OCI-LY7 (cell line): Measurements from ENCODE around the gene ZNF528. TPM values are rescaled to one million over a fixed set of nuclear protein-coding genes. Genes with fewer than 3 reads are reported as not detected.
A peak's percentile ranks its signal among the peaks of the same experiment; 100 is the strongest.

ENCODE experiments used
- Bru-seq: library from RNA; stranded (reverse); fragments of 400-500 nt; gene quantifications from one replicate; lab custom pipeline; 2021; lab: Mats Ljungman, UMichigan
- BruChase-seq, 2 experiments: library from RNA; stranded (reverse); fragments of 400-500 nt; gene quantifications; one replicate each; lab custom pipeline; 2021; lab: Mats Ljungman, UMichigan
- BruUV-seq: library from RNA; stranded (reverse); fragments of 400-500 nt; replicated peaks from 2 replicates; lab custom pipeline; 2021; lab: Mats Ljungman, UMichigan
- CTCF ChIA-PET: fragments of 300-600 bp; sonication (Branson Sonifier 250); formaldehyde crosslinking; loops from one replicate; lab custom pipeline; 2022; ENCODE audit warnings: antibody characterized with exemption; ENCODE audit not compliant: unreplicated experiment; lab: Charles Lee
- POLR2A ChIA-PET: fragments of 300-600 bp; sonication (Branson Sonifier 250); formaldehyde crosslinking; loops from one replicate; lab custom pipeline; 2022; ENCODE audit warnings: antibody characterized with exemption; lab: Charles Lee
- DNase-seq: peaks from one replicate; pipeline ENCODE4 v3.0.0-alpha.2; 2015; ENCODE audit warnings: low spot score
- H2AFZ ChIP-seq: fragments of 200-600 bp; sonication (generic), shearing (Covaris generic); 2 replicates; pipeline ENCODE4 v1.6.1; 2014; ENCODE audit warnings: mild to moderate bottlenecking, antibody characterized with exemption, low read length, moderate library complexity
- H3K27ac ChIP-seq: fragments of 200-600 bp; sonication (generic); 2 replicates; pipeline ENCODE4 v1.5.1; 2014; ENCODE audit warnings: mixed run types, low read depth, mild to moderate bottlenecking, moderate library complexity, low read length, inconsistent platforms; ENCODE audit not compliant: poor library complexity, severe bottlenecking
- H3K36me3 ChIP-seq: fragments of 200-600 bp; sonication (generic); 2 replicates; pipeline ENCODE4 v1.6.1; 2014; ENCODE audit warnings: mild to moderate bottlenecking, antibody characterized with exemption, low read length, moderate library complexity, mixed read lengths; ENCODE audit not compliant: insufficient read depth
- H3K4me1 ChIP-seq: fragments of 200-600 bp; sonication (generic); 2 replicates; pipeline ENCODE4 v1.5.1; 2014; ENCODE audit warnings: mild to moderate bottlenecking, low read length; ENCODE audit not compliant: insufficient read depth, poor library complexity, severe bottlenecking
- H3K4me2 ChIP-seq: fragments of 200-600 bp; sonication (generic); 2 replicates; pipeline ENCODE4 v1.6.1; 2014; ENCODE audit warnings: mild to moderate bottlenecking, low read length
- H3K4me3 ChIP-seq: fragments of 200-600 bp; sonication (generic); 2 replicates; pipeline ENCODE4 v1.5.1; 2014; ENCODE audit warnings: mild to moderate bottlenecking, low read depth, low read length; ENCODE audit not compliant: poor library complexity, severe bottlenecking
- H3K79me2 ChIP-seq: fragments of 200-600 bp; sonication (generic); 2 replicates; pipeline ENCODE4 v1.6.1; 2016; ENCODE audit warnings: low read depth, mild to moderate bottlenecking, low read length, moderate library complexity, mixed read lengths; ENCODE audit not compliant: insufficient read depth
- H3K9me2 ChIP-seq: fragments of 200-600 bp; sonication (generic); 2 replicates; pipeline ENCODE4 v1.6.1; 2016; ENCODE audit warnings: mild to moderate bottlenecking, low read length, mixed read lengths; ENCODE audit not compliant: insufficient read depth
- H3K9me3 ChIP-seq: fragments of 200-600 bp; sonication (generic); 2 replicates; pipeline ENCODE4 v1.6.1; 2014; ENCODE audit warnings: mild to moderate bottlenecking, mixed run types, low read length, mixed read lengths
- H4K20me1 ChIP-seq: fragments of 200-600 bp; sonication (generic); 2 replicates; pipeline ENCODE4 v1.6.1; 2014; ENCODE audit warnings: mild to moderate bottlenecking, antibody characterized with exemption, low read length, moderate library complexity, mixed read lengths; ENCODE audit not compliant: insufficient read depth
- EZH2phosphoT487 ChIP-seq: fragments of 200-600 bp; sonication (generic); IDR thresholded peaks from 2 replicates; pipeline ENCODE4 v1.6.1; 2018; ENCODE audit warnings: low read depth, borderline replicate concordance, mild to moderate bottlenecking, mixed run types, antibody characterized with exemption, low read length, moderate library complexity, mixed read lengths
- intact Hi-C: fragments of 100-400 bp; cut with micrococcal nuclease; formaldehyde crosslinking; loops from one replicate; pipeline ENCODE4 v1.10.0; 2022; ENCODE audit not compliant: unreplicated experiment
- long read RNA-seq: library from polyadenylated mRNA; stranded (forward); transcript quantifications from one replicate; pipeline ENCODE4 v2.0.0, GENCODE V29; 2022
- total RNA-seq, 2 experiments: library from RNA; depleted of rRNA in 1 of 2; stranded (reverse); fragments of >200 nt in 1 of 2; shearing (Covaris generic) in 1 of 2; gene quantifications; 2 replicates each; pipeline ENCODE4 v1.2.3, GENCODE V29; 2014 to 2022
- TF ChIP-seq, protein P1 (sequence below): fragments of 200-600 bp; sonication (generic); conservative IDR thresholded peaks from 2 replicates; pipeline ENCODE4 v1.5.1; 2014; ENCODE audit warnings: mild to moderate bottlenecking, antibody characterized with exemption, low read length, moderate library complexity, mixed read lengths

Gene ZNF528
- total RNA-seq (2014; rRNA removed; shearing (Covaris generic)): 0.57 TPM in 1 of 2 replicates, not detected in the other
- 0.27 TPM in 1 of 2 replicates, not detected in the other for total RNA-seq (2022)
- percentile 20 among the genes with signal in this experiment for Bru-seq, nascent RNA
- BruChase-seq, experiment 1, labeled RNA remaining after a 6-hour chase: percentile 14 among the genes with signal in this experiment
- BruChase-seq, experiment 2, labeled RNA remaining after a 2-hour chase: percentile 9 among the genes with signal in this experiment
- long read RNA-seq: 0 reads

DNA sequence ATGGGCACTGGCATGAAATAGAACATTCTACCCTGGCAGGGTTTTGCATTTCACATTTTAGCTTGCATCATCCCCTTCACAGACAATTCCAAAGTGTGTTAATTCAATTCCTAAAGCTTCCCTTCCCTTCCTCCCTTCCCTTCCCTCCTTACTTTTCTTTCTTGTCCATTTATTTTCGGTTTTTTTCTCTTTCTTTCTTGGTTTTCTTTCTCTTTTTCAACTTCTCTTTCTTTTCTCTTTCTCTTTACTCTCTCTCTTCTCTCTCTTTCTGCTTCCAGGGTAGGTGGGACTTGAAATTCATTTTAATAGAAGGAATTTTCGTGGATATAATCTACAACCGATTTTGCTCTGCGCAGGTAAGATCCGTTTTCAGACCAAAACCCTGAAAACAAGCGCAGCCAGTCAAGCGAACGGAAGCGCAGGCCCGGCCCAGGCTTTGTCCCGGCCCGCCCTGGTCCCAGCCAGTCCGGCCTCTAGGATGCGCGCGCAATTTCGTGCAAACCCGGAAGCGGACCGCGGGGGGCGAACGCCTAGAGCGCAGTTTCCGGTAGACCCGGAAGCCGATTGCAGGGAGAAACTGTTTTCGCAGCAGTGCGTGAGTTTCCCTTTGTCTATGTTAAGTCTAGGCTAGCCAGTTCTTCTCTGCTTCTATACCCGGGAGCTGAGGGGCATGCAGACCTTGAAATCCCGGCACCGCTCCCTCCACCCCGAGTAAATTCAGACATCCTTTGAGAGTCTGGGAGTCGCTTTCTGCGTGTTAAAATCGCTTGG, at the start of gene ZNF528:
Gene ZNF528 (plus strand): TSS at position 540 of the 771 bp plus-strand sequence. CDS start 4,165 bp downstream, outside the sequence.
- H4K20me1 ChIP-seq: no peaks in the 10 kb centered on the region
- no peak within 1 kb of the TSS for H3K4me3 ChIP-seq
- ChIA-PET CTCF (no interaction called here), POLR2A (no interaction called here)
- no peaks in the 10 kb centered on the region for H3K9me3 ChIP-seq
- no TSS peak for BruUV-seq
- TF ChIP-seq EZH2phosphoT487: no peak
- TF ChIP-seq, protein P1, sequence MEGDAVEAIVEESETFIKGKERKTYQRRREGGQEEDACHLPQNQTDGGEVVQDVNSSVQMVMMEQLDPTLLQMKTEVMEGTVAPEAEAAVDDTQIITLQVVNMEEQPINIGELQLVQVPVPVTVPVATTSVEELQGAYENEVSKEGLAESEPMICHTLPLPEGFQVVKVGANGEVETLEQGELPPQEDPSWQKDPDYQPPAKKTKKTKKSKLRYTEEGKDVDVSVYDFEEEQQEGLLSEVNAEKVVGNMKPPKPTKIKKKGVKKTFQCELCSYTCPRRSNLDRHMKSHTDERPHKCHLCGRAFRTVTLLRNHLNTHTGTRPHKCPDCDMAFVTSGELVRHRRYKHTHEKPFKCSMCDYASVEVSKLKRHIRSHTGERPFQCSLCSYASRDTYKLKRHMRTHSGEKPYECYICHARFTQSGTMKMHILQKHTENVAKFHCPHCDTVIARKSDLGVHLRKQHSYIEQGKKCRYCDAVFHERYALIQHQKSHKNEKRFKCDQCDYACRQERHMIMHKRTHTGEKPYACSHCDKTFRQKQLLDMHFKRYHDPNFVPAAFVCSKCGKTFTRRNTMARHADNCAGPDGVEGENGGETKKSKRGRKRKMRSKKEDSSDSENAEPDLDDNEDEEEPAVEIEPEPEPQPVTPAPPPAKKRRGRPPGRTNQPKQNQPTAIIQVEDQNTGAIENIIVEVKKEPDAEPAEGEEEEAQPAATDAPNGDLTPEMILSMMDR: no peak
- no peak within 1 kb of the TSS for H3K4me2 ChIP-seq
- H3K79me2 ChIP-seq: no peaks in the 10 kb centered on the region
- no peak within 1 kb of the TSS for H3K27ac ChIP-seq
- DNase-seq: no peak
- H3K4me1 ChIP-seq: no peaks in the 10 kb centered on the region
- intact Hi-C loops: no loop called here
- no peaks in the 10 kb centered on the region for H3K36me3 ChIP-seq
- H3K9me2 ChIP-seq: no peaks in the 10 kb centered on the region
- no peak within 1 kb of the TSS for H2AFZ ChIP-seq

DNA sequence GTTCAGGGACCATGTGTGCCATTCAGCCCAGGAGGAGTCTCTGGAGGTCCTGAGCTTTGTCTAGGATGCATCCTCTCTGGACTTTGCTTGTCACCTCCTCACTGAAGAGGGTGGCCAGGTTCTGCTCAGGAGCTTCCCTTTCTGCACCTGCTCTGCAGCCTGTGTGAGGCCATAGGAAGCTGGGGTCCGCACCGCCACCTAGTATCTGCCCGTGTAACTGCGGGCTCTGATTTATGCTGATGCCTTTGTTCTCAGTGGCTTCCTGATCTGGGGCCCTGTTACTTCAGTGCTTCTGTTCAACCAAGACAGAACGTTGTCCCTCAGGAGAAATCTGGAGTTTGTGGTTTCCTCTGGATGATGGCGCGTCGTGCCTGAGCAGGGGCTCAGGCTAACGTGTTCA, 46.1 kb upstream of the ZNF528 start:
- no peak overlapping the region for H3K4me2 ChIP-seq
- no peaks in the 10 kb centered on the region for H3K4me1 ChIP-seq
- TF ChIP-seq EZH2phosphoT487: no peak
- TF ChIP-seq, protein P1: peak; percentile 69
- no peaks in the 10 kb centered on the region for H3K79me2 ChIP-seq
- no peaks in the 10 kb centered on the region for H3K9me2 ChIP-seq
- intact Hi-C loops: no loop called here
- no peaks in the 10 kb centered on the region for H4K20me1 ChIP-seq
- BruUV-seq: no TSS peak
- DNase-seq: peak; percentile 51
- CTCF ChIA-PET: no interaction called here
- H3K27ac ChIP-seq: no peak overlapping the region
- POLR2A ChIA-PET: no interaction called here
- H3K4me3 ChIP-seq: no peak overlapping the region
- H3K9me3 ChIP-seq: no peaks in the 10 kb centered on the region
- H3K36me3 ChIP-seq: no peaks in the 10 kb centered on the region
- no peak overlapping the region for H2AFZ ChIP-seq
